ENCODE data around the gene DPP3. TPM values are rescaled to one million over a fixed set of nuclear protein-coding genes. Genes with fewer than 3 reads are reported as not detected.
A peak's percentile ranks its signal among the peaks of the same experiment; 100 is the strongest.

DPP3 gene
- total RNA-seq, 8 experiments from 2014 or later = 26.3 to 74.9 (median 35.4) TPM

DNA sequence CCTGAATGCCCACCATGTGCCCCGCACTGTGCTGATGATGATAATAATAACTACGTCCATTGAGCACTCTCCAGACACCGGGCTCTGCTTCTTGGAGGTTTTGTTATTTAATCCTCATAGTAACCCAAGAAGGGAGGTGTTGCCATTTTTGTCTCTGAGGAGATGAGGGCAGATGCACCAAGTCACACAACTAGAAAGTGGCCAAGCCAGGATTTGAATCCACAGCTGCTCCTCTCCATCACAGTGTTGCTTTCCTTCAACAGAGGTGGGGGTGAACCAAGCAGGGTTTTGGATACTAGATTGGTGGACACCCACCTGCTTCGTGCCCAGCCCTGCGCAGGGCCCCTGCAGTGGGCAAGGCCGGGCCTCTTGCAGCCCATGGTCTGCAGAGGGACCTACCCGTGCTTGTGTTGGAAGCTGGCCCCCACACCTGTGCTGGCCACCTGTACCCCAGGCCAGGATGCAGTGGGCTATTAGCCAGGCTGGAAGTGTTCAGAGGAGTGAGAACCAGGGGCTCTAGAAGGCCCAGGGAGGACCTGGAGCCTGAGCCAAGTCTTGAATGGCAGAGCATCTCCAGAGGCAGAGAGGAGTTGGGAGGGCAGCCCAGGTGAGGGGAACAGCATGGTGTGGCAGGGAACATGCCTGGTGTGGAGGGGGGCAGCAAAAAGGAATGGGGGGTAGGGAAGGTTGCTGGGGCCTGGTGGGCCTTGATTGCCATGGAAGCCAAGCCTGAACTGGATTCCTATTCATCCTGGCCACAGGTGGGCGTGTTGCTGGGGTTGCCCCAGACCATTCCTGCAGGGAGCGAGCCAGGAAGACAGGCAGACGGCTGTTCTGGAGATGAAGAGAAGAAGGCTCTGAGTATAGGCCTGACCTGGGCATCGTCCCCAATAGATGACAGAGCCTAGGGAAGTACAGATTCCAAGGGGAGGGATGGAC, 2.7 kb upstream of the DPP3 start:
- no peak overlapping the region for H3K27ac ChIP-seq
- no peak overlapping the region for H3K4me3 ChIP-seq
- ATAC-seq (replicated peaks in 6 of 8) = no peak
- in situ Hi-C loops (cut with MboI; ENCODE audit: low pct_unique_long_range_greater_than_20kb in 2 of 9, low sequenced_read_pairs in 9 of 9, unreplicated experiment in 9 of 9) = no loop called here
- H3K4me1 ChIP-seq (replicated peaks in 1 of 2) = no peaks in the 10 kb centered on the region
- 80 to 100% (median 91%) methylated on average over 1 to 8 of the region's 11 CpGs; no CpG with 5 or more reads in 4 of the 10 experiments for WGBS, 10 experiments

DNA sequence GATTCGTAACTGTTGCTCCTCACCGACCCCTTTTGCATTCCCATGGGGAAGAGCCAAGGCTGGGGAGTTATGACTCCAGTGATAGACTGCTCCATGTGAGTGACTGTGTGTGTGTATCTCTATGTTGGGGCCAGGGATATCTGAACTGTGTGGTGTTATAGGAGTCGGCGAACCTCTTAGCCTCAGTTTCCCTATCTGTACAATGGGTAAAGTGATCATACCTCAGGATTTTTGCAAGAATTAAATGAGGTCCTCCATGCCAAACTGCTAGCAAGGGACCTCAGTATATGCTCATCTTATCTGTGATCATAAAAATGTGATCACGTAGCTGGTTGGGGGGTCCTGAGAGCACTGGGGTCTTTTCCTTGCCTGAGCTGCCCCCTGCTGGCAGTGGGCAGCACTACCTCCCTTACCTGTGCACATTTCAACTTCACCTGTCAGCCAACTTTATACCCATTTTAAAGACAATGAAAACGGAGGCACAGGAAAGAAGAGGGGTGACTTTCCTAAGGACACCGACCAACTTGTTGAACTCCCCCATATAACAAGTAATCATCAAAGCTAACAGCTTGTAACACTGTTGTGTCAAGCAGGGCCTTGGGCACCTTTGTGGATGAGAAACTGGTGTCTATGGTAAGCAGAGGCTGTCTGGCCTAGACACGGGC, 1.4 kb upstream of the DPP3 start:
- H3K4me3 ChIP-seq = peak overlapping the region; percentile 51 to 70 (median 63)
- 0 to 93% (median 39%) methylated on average over 1 to 5 of the region's 8 CpGs; no CpG with 5 or more reads in 1 of the 10 experiments for WGBS, 10 experiments
- no peak for ATAC-seq (replicated peaks in 6 of 8)
- H3K4me1 ChIP-seq (replicated peaks in 1 of 2) = no peaks in the 10 kb centered on the region
- in situ Hi-C loops (cut with MboI; ENCODE audit: low pct_unique_long_range_greater_than_20kb in 2 of 9, low sequenced_read_pairs in 9 of 9, unreplicated experiment in 9 of 9) = no loop called here
- no peak overlapping the region for H3K27ac ChIP-seq

DNA sequence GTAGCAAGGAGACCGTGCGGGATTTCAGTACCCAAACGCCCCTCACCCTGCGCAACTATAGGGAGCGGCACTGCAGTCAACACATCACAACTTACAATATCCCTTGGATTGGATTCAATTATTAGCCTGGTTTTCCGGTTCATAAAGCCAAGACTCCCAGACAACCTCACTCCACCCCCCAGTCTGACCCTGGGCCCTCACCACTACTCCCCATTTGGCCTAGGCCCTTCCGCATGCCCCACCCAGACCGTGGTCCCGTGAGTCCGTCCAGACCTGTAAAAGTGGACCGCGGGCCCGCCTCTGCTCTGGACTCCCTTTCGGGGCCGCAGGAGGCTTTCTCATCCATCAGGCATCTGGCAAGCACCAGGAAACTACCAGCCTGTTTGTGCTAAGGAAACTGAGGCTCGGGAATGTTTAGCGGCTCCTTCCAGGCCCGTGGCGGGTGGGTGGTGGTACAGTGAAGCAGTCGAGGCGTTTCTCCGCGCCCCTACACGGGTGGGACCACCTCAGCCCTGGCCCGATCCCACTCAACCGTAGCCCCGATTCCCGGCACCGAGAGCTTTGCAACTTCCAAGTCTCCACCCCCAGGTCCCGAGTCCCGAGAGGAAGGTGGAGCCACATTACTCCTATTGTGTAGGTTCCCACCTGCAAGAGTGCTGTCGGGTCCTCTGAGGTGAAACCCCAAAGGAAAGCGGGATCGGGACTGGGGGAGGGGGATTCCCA, 679 bp upstream of the DPP3 start:
- 0 to 37% (median 0%) methylated on average over 1 to 18 of the region's 34 CpGs; no CpG with 5 or more reads in 3 of the 10 experiments for WGBS, 10 experiments
- in situ Hi-C loops (cut with MboI; ENCODE audit: low pct_unique_long_range_greater_than_20kb in 2 of 9, low sequenced_read_pairs in 9 of 9, unreplicated experiment in 9 of 9) = no loop called here
- ATAC-seq (replicated peaks in 6 of 8) = peak; percentile 35 to 58 (median 44)
- peak overlapping the region; percentile 51 to 70 (median 63) for H3K4me3 ChIP-seq
- no peaks in the 10 kb centered on the region for H3K4me1 ChIP-seq (replicated peaks in 1 of 2)
- H3K27ac ChIP-seq = peak overlapping the region; percentile 73 to 81

DNA sequence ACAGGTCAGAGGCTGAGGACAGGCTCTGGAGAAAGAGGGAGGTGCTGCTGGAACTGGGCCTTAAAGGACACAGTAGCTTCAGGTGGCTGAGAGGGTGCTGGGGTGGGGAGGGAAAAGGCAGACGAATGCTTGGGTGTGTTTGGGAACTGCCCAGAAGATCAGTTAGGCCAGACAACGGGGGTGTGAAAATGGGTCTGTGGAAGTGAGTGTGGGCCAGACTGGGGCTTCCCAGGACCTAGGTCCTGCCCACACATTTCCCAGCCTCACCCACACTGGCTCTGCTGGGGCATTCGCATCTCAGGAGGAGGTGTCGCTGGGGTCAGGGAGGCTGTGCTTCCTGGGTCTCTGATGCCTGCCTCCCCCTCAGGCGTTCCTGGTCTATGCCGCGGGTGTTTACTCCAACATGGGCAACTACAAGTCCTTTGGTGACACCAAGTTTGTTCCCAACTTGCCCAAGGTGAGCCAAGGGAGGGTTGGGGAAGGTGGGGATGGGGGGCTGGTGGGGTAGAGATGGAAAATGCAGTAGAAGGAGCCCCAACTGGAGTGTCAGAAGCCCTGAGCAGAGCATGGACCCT, 4.7 kb downstream of the DPP3 start:
- H3K4me1 ChIP-seq (replicated peaks in 1 of 2) = no peaks in the 10 kb centered on the region
- H3K4me3 ChIP-seq = no peak overlapping the region
- WGBS, 10 experiments = 71 to 80% methylated on average over 2 to 4 of the region's 7 CpGs; no CpG with 5 or more reads in 8 of the 10 experiments
- ATAC-seq (replicated peaks in 6 of 8) = no peak
- in situ Hi-C loops (cut with MboI; ENCODE audit: low pct_unique_long_range_greater_than_20kb in 2 of 9, low sequenced_read_pairs in 9 of 9, unreplicated experiment in 9 of 9) = no loop called here
- no peak overlapping the region for H3K27ac ChIP-seq

- in situ Hi-C loops (cut with MboI; ENCODE audit: low pct_unique_long_range_greater_than_20kb in 2 of 9, low sequenced_read_pairs in 9 of 9, unreplicated experiment in 9 of 9) = no loop called here
- Histone ChIP-seq H3K4me3 (no peak overlapping the region), H3K27ac (no peak overlapping the region), H3K4me1 (replicated peaks in 1 of 2) (no peaks in the 10 kb centered on the region)
- WGBS, 10 experiments = 80 to 100% (median 93%) methylated on average over 2 to 7 of the region's 10 CpGs; no CpG with 5 or more reads in 5 of the 10 experiments
- ATAC-seq (replicated peaks in 6 of 8) = no peak
These were observed 8.7 kb downstream of the DPP3 start for GRCh38 chr11:66488957-66489356.

DNA sequence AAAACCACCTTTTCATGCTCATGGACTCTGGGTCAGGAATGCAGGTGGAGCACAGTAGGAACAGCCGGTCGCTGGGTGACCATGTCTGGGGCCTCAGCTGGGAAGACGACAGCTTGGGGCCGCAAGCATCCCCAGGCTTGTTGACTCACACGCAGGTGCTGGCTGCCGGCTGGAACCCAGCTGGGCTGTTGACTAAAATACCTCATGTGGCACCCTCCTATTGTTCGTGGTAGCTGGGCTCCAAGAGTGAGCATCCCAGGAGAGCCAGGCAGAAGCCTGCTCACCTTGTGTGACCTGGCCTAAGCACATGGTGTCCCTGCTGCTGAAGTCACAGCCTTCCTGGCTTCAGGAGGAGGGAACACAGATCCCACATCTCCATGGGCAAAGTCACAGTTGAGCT, 9.4 kb downstream of the DPP3 start:
- H3K27ac ChIP-seq = no peak overlapping the region
- H3K4me3 ChIP-seq = no peak overlapping the region
- ATAC-seq (replicated peaks in 6 of 8) = no peak
- WGBS, 10 experiments = no CpG with 5 or more reads among the region's 7 CpGs
- in situ Hi-C loops (cut with MboI; ENCODE audit: low pct_unique_long_range_greater_than_20kb in 2 of 9, low sequenced_read_pairs in 9 of 9, unreplicated experiment in 9 of 9) = no loop called here
- H3K4me1 ChIP-seq (replicated peaks in 1 of 2) = no peaks in the 10 kb centered on the region

DNA sequence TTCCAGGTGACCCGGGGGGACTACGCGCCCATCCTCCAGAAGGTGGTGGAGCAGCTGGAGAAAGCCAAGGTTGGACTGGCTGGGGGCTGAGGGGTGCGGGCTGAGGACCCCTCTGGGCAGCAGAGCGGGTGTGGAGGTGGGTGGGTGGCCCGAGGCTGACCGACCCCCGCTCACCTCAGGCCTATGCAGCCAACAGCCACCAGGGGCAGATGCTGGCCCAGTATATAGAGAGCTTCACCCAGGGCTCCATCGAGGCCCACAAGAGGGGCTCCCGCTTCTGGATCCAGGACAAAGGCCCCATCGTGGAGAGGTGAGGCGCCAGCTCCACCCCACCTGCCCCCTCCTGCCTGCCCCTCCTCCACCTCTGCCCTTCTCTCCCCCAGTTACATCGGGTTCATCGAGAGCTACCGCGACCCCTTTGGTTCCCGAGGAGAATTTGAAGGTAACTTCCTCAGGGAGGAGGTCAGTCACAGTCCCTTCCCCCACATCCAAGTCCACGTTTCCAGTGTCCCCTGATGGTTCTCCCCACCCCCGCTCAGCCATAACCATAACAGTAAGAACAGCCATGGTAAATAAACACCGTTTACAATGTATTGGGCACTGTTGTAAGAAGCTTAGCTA, 11.2 kb downstream of the DPP3 start:
- H3K4me1 ChIP-seq (replicated peaks in 1 of 2) = no peaks in the 10 kb centered on the region
- H3K4me3 ChIP-seq = no peak overlapping the region
- no peak overlapping the region for H3K27ac ChIP-seq
- ATAC-seq (replicated peaks in 6 of 8) = peak in 7 of 8 experiments; percentile 11 to 49 (median 19)
- in situ Hi-C loops (cut with MboI; ENCODE audit: low pct_unique_long_range_greater_than_20kb in 2 of 9, low sequenced_read_pairs in 9 of 9, unreplicated experiment in 9 of 9) = no loop called here
- WGBS, 10 experiments = 17 to 58% (median 36%) methylated on average over 1 to 2 of the region's 20 CpGs; no CpG with 5 or more reads in 7 of the 10 experiments

GRCh38 chr11:66492161-66492865, 12.1 kb downstream of the DPP3 start:
- ATAC-seq (replicated peaks in 6 of 8) = peak in 1 of 8 experiments; percentile 4
- no peak overlapping the region for H3K4me3 ChIP-seq
- in situ Hi-C loops (cut with MboI; ENCODE audit: low pct_unique_long_range_greater_than_20kb in 2 of 9, low sequenced_read_pairs in 9 of 9, unreplicated experiment in 9 of 9) = no loop called here
- no peak overlapping the region for H3K27ac ChIP-seq
- no peaks in the 10 kb centered on the region for H3K4me1 ChIP-seq (replicated peaks in 1 of 2)
- WGBS, 10 experiments = 100% methylated on average over 2 to 4 of the region's 10 CpGs; no CpG with 5 or more reads in 8 of the 10 experiments

DNA sequence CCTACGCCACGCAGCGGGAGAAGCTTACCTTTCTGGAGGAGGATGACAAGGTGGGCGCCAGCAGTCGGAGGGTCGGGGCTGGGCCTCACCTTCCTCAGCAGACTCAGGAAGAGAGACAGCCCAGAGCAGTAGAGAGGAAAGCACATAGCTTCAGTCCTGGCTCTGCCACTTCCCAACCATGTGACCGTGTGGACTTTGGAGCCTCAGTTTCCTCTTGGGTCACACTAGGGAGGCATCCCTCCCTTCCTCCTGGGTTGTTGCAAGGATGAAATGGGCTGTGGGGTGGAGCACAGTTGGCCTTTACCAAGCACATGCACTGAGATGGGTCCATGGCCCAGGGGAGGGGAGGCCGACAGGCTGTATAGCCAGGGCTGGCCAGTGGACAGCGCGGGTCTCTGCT, 12.9 kb downstream of the DPP3 start:
- no peak overlapping the region for H3K27ac ChIP-seq
- H3K4me1 ChIP-seq (replicated peaks in 1 of 2) = no peaks in the 10 kb centered on the region
- no peak overlapping the region for H3K4me3 ChIP-seq
- peak in 1 of 8 experiments; percentile 12 for ATAC-seq (replicated peaks in 6 of 8)
- 60 to 100% (median 93%) methylated on average over 1 to 7 of the region's 10 CpGs; no CpG with 5 or more reads in 4 of the 10 experiments for WGBS, 10 experiments
- in situ Hi-C loops (cut with MboI; ENCODE audit: low pct_unique_long_range_greater_than_20kb in 2 of 9, low sequenced_read_pairs in 9 of 9, unreplicated experiment in 9 of 9) = no loop called here

- 78 to 100% (median 80%) methylated on average over 1 to 4 of the region's 7 CpGs; no CpG with 5 or more reads in 7 of the 10 experiments for WGBS, 10 experiments
- in situ Hi-C loops (cut with MboI; ENCODE audit: low pct_unique_long_range_greater_than_20kb in 2 of 9, low sequenced_read_pairs in 9 of 9, unreplicated experiment in 9 of 9) = no loop called here
- no peaks in the 10 kb centered on the region for H3K4me1 ChIP-seq (replicated peaks in 1 of 2)
- H3K4me3 ChIP-seq = no peak overlapping the region
- no peak overlapping the region for H3K27ac ChIP-seq
- no peak for ATAC-seq (replicated peaks in 6 of 8)
These were observed 14.2 kb downstream of the DPP3 start for GRCh38 chr11:66494458-66494857.

GRCh38 chr11:66494935-66495334, 14.7 kb downstream of the DPP3 start:
- WGBS, 10 experiments = 60 to 88% (median 70%) methylated on average over 1 to 5 of the region's 14 CpGs; no CpG with 5 or more reads in 6 of the 10 experiments
- in situ Hi-C loops (cut with MboI; ENCODE audit: low pct_unique_long_range_greater_than_20kb in 2 of 9, low sequenced_read_pairs in 9 of 9, unreplicated experiment in 9 of 9) = no loop called here

DNA sequence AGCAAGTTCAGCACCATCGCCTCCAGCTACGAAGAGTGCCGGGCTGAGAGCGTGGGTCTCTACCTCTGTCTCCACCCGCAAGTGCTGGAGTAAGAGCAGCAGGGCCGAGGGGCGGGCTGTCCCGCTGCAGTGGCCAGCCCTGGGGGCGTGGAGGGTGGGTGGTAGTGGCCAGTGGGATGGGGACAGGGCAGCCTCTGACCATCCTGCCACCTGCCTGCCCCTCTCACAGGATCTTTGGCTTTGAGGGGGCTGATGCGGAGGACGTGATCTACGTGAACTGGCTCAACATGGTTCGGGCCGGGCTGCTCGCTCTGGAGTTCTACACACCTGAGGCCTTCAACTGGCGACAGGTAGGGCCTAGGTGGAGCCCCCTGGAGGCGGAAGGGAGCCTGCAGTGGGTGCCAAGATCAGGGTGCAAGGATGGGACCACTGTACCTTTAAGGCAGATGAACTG, 15.2 kb downstream of the DPP3 start:
- WGBS, 10 experiments = 40 to 100% (median 80%) methylated on average over 1 to 7 of the region's 17 CpGs; no CpG with 5 or more reads in 5 of the 10 experiments
- Histone ChIP-seq H3K4me3 (no peak overlapping the region), H3K27ac (no peak overlapping the region), H3K4me1 (replicated peaks in 1 of 2) (no peaks in the 10 kb centered on the region)
- in situ Hi-C loops (cut with MboI; ENCODE audit: low pct_unique_long_range_greater_than_20kb in 2 of 9, low sequenced_read_pairs in 9 of 9, unreplicated experiment in 9 of 9) = no loop called here
- no peak for ATAC-seq (replicated peaks in 6 of 8)

More at GRCh38 chr11:66494935-66495334, 14.7 kb downstream of the DPP3 start:
- ATAC-seq (replicated peaks in 6 of 8) = peak in 1 of 8 experiments; percentile 16
- Histone ChIP-seq H3K4me1 (replicated peaks in 1 of 2) (no peaks in the 10 kb centered on the region), H3K4me3 (no peak overlapping the region), H3K27ac (no peak overlapping the region)

All from motor neuron (in vitro differentiated cells).